GM12891 (cell line): ENCODE results near the gene FLT3.

Source experiments
- PAX5 ChIP-seq: IDR thresholded peaks from 2 replicates; pipeline ENCODE4 v1.6.1; 2011; ENCODE audit warnings: low read length, moderate library complexity, mild to moderate bottlenecking; ENCODE audit not compliant: insufficient read depth, severe bottlenecking
- POLR2A ChIP-seq: IDR thresholded peaks from 2 replicates; pipeline ENCODE4 v1.6.1; 2011; ENCODE audit warnings: low read depth, low read length, control low read depth

- TF ChIP-seq POLR2A (peak; percentile 56), PAX5 (no peak)
Measured at GRCh38 chr13:28136916-28137315, 36.5 kb upstream of the FLT3 start.
